Fibroblast of mammary gland (primary cell): Measurements from ENCODE around the gene CXCL8.
A peak's percentile ranks its signal among the peaks of the same experiment; 100 is the strongest.

ENCODE experiments used
- DNase-seq: peaks from one replicate; pipeline ENCODE4 v3.0.0-alpha.2; 2010; ENCODE audit warnings: low read depth
- H3K4me3 ChIP-seq: 2 replicates; pipeline ENCODE4 v1.5.1; 2011; ENCODE audit warnings: low read depth, mild to moderate bottlenecking, low read length, moderate library complexity; ENCODE audit not compliant: control insufficient read depth
- TF ChIP-seq, protein P1 (sequence below): conservative IDR thresholded peaks from 2 replicates; pipeline ENCODE4 v1.5.1; 2011; ENCODE audit warnings: low read depth, low read length, inconsistent platforms; ENCODE audit not compliant: control insufficient read depth, insufficient read depth

The CXCL8 gene

DNA sequence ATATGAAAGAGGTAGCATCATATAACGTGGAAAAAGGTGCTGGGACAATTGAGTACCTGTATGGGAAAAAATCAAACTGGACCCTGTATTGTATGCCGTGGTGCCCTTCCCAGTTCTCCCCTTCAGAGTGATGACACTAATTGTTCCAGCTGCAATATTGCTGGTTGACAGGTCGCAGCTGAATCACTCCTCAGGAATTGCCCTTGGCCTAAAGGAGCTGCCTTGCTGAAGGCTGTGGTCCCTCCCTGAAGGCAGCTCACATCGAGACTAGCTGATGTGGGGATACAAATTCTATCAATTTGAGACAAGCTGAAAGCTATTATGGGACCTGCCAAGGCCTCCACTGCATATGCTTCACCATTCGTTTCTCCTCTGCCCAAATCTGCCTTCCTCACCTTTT lies 39.3 kb upstream of the CXCL8 start:
- TF ChIP-seq, protein P1, sequence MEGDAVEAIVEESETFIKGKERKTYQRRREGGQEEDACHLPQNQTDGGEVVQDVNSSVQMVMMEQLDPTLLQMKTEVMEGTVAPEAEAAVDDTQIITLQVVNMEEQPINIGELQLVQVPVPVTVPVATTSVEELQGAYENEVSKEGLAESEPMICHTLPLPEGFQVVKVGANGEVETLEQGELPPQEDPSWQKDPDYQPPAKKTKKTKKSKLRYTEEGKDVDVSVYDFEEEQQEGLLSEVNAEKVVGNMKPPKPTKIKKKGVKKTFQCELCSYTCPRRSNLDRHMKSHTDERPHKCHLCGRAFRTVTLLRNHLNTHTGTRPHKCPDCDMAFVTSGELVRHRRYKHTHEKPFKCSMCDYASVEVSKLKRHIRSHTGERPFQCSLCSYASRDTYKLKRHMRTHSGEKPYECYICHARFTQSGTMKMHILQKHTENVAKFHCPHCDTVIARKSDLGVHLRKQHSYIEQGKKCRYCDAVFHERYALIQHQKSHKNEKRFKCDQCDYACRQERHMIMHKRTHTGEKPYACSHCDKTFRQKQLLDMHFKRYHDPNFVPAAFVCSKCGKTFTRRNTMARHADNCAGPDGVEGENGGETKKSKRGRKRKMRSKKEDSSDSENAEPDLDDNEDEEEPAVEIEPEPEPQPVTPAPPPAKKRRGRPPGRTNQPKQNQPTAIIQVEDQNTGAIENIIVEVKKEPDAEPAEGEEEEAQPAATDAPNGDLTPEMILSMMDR, result no peak
- peak; percentile 18 for DNase-seq

DNA sequence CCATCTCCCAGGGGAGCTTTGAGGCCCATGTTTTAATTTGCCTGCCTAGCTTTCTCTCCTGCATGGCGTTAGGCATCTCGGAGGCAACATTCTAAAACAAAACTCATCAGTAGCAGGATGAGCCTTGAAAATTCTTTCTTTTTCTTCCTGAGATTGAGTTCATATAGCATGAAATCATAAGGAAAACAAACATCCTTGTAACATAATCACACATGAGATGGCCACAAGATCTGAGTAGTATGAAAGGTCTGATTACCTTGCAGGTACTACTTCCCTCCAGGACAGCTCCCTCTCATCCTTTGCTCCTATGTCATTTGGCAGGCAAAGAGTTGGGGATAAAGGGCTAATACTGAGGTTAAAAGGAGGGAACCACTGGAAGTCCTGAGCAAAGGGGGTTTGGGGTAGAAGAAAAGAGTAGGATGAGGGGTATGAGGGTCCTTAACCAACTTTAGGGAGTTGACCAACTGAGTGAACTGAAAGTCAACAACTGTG lies 37.5 kb upstream of the CXCL8 start:
- DNase-seq, result no peak
- no peak overlapping the region for H3K4me3 ChIP-seq
- TF ChIP-seq, protein P1, result no peak

More for the DNA sequence above, 39.3 kb upstream of the CXCL8 start:
- H3K4me3 ChIP-seq, result no peak overlapping the region

DNA sequence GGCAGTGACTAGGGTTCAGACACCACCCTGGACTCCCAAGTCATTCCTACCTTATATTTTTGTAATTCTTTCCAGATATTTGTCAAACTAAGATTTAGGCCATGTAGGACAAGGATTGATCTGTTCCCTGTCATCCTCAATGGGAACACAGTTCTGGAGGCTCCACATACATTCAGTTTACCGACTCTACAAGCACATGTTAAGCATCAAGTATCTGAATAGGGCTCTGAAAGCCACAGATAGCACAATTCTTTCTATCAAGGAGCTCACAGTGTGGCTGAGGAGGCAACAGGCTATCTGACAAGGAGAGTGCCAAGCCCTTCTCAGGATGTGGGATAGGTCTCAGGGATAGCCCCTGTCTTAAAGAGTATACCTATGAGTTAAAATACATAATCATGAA lies 37.0 kb upstream of the CXCL8 start:
- TF ChIP-seq, protein P1, result no peak
- H3K4me3 ChIP-seq, result no peak overlapping the region
- DNase-seq, result no peak

DNA sequence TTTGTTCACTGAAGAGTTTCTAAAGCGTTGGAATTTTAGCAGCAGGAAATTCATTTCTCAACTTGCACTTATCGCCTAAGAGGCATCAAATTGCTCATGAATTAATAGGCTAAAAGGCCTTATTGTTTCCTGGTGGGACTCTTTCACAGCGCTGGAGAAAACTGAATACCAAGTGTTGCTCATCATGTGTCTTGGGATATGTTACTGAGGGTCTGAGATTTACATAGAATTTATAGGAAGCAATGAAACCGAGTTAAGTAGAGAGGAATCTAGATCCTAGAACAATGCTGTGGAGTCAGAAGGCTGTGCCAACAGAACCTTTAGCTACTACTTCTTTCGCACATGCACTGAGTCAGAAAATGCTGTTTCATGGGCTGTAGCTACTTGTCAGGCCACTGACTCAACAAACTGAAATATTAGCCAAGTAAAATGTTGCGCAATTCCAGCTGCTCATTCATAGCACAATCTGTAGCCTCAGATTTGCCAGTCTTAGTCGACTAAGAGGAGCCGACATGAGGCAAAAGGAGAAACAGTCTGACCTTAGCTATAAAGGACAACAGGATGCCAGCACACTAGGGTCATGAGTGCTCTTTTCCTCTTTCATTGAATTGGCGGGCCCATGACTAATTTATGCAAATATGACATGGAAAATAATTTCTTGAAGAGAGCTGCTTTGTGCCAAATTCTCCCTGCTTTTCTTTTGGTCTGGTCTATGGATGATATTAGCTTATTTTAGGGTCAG lies 35.9 kb upstream of the CXCL8 start:
- no peak overlapping the region for H3K4me3 ChIP-seq
- DNase-seq, result peak; percentile 100
- TF ChIP-seq, protein P1, result no peak

DNA sequence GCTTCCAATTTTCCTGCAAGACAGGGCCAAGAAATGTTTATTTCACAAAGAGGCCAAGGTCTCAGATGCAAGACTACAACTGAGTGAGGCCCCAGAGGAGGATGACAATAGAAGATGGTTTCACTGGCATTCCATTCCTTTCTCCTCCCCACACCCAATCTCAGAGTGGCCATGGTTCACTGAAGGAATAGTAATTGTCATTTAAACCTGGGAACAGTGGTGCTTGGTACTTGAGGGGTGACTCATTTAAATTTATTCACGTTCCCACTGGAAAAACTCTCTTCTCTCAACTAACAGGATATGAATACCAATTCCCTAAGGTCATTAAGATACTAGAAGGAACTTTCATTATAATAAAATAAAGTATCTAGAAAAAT lies 35.3 kb upstream of the CXCL8 start:
- TF ChIP-seq, protein P1, result no peak
- no peak overlapping the region for H3K4me3 ChIP-seq
- peak; percentile 89 for DNase-seq

DNA sequence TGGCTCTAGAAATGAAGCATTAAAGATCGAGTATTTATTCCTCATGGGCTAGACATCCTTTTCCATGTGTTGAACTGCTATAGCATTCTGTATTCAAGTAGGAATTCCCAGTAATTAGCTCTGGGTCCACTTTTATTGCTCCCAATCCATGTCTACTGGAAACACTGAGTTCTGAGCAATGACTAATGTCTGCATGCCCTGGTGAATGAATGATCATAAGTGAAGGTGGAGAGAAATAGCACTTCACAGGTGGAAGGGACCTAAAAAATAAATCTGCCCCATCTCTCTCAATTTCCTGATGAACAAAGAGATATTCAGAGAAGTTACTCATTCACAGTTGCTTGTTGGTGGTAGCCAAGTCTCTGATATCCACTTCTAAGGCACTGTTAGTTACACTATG lies 34.6 kb upstream of the CXCL8 start:
- DNase-seq, result no peak
- H3K4me3 ChIP-seq, result no peak overlapping the region
- TF ChIP-seq, protein P1, result no peak
